Fibroblast of lung (primary cell): ENCODE data around the gene FAM241B.

Experiments
- EZH2 ChIP-seq: IDR thresholded peaks from 2 replicates; pipeline ENCODE4 v1.5.1; 2012; ENCODE audit warnings: low read length, control low read depth, mild to moderate bottlenecking; ENCODE audit errors: missing control alignments
- TF ChIP-seq, protein P1 (sequence below), 2 donors: IDR thresholded peaks in 1 of 2; conservative IDR thresholded peaks in 1 of 2; 1 replicate in 1 of 2; 2 replicates in 1 of 2; pipeline ENCODE4 v1.5.1; 2011 to 2012; ENCODE audit warnings: low read length in 2 of 2, control low read depth in 1 of 2, inconsistent platforms in 1 of 2, low read depth in 1 of 2, mild to moderate bottlenecking in 1 of 2

DNA sequence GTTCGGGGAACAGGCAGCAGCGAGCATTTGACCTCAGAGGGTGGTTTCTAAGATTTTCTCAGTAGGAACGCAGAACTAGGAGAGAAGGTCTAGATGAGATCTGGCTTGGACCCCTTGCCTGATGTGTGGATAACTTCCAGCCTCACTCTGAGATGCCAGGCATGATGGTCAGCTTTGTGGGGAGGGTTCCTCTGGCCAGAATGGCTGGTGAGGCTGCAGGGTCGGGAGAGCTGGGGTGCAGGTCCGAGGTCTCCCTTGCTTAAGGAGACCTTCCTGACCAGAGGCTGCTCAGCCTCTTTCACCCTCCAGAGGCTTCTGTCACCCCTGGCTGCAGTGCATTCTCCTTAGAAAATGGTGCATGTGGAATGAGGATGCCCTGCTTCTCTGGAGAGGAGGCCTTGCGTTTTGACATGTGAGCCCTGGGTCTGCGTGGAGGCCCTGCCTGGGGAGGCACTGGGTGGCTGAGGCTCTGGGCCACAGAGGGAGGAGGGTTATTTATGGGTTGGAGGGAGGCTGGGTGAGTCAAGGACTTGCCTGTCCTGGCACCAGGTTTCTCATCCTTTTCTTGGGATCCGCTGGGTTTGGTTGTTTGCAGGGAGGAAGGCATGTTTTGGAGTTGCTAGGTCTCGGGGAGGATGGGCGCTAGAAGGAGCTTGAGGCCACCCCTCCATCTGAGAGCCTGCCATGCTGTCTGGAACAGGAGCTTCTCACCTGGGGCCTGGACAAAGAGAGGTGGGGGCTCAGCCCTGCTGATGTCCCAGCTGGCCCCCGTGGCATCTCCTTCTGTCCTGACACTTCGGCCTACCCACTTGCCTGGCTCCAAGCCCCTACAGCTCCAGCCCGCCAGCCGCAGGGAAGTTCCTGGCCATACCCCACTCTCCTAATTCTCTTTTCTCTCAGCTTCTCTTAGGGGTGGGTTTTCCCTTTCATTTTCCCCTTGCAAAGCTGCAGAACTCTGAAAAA lies 3.9 kb downstream of the FAM241B start:
- TF ChIP-seq, protein P1, sequence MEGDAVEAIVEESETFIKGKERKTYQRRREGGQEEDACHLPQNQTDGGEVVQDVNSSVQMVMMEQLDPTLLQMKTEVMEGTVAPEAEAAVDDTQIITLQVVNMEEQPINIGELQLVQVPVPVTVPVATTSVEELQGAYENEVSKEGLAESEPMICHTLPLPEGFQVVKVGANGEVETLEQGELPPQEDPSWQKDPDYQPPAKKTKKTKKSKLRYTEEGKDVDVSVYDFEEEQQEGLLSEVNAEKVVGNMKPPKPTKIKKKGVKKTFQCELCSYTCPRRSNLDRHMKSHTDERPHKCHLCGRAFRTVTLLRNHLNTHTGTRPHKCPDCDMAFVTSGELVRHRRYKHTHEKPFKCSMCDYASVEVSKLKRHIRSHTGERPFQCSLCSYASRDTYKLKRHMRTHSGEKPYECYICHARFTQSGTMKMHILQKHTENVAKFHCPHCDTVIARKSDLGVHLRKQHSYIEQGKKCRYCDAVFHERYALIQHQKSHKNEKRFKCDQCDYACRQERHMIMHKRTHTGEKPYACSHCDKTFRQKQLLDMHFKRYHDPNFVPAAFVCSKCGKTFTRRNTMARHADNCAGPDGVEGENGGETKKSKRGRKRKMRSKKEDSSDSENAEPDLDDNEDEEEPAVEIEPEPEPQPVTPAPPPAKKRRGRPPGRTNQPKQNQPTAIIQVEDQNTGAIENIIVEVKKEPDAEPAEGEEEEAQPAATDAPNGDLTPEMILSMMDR (conservative IDR thresholded peaks at IDR 0.05 in 1 of 2, IDR thresholded peaks at IDR 0.05 in 1 of 2; ENCODE audit: low read depth in 1 of 2, low read length in 2 of 2), result no peak
- TF ChIP-seq EZH2, result no peak
